HUES6 (cell line): ENCODE data around the gene GABPB1.

ENCODE experiments used
- H3K27ac ChIP-seq: 2 replicates; pipeline ENCODE4 v1.7.0; 2013; ENCODE audit warnings: low read depth, mild to moderate bottlenecking, low read length, inconsistent platforms
- H3K27me3 ChIP-seq: 2 replicates; pipeline ENCODE4 v1.6.1; 2013; ENCODE audit warnings: low read length; ENCODE audit not compliant: control insufficient read depth, insufficient read depth
- H3K36me3 ChIP-seq: 2 replicates; pipeline ENCODE4 v1.6.1; 2013; ENCODE audit warnings: low read length; ENCODE audit not compliant: control insufficient read depth, insufficient read depth
- H3K4me1 ChIP-seq: 2 replicates; pipeline ENCODE4 v1.6.1; 2013; ENCODE audit warnings: low read length; ENCODE audit not compliant: control insufficient read depth, insufficient read depth
- H3K4me3 ChIP-seq: 2 replicates; pipeline ENCODE4 v1.5.1; 2013; ENCODE audit warnings: low read depth, low read length
- H3K9ac ChIP-seq: one replicate; pipeline ENCODE4 v1.6.1; 2013; ENCODE audit warnings: mild to moderate bottlenecking, low read length
- H3K9me3 ChIP-seq: 2 replicates; pipeline ENCODE4 v1.6.1; 2013; ENCODE audit warnings: low read depth, low read length; ENCODE audit not compliant: control insufficient read depth, insufficient read depth

Gene GABPB1

GRCh38 chr15:50256188-50257041 lies 98.6 kb downstream of the GABPB1 start:
- Histone ChIP-seq H3K9me3 (no peaks in the 10 kb centered on the region), H3K4me1 (no peaks in the 10 kb centered on the region), H3K4me3 (no peak overlapping the region), H3K36me3 (no peaks in the 10 kb centered on the region), H3K27ac (no peak overlapping the region), H3K27me3 (no peaks in the 10 kb centered on the region), H3K9ac (no peak overlapping the region)

- H3K27ac ChIP-seq = no peak overlapping the region
- H3K36me3 ChIP-seq = no peaks in the 10 kb centered on the region
- no peak overlapping the region for H3K4me3 ChIP-seq
- 0 out of 2 replicates have a peak, but pooled peaks cover 6% of the 10 kb centered on the region for H3K4me1 ChIP-seq
- H3K9me3 ChIP-seq = no peaks in the 10 kb centered on the region
- no peaks in the 10 kb centered on the region for H3K27me3 ChIP-seq
- no peak overlapping the region for H3K9ac ChIP-seq
These were observed 102.4 kb downstream of the GABPB1 start for GRCh38 chr15:50252556-50252955.

GRCh38 chr15:50251638-50252182 lies 103.3 kb downstream of the GABPB1 start:
- H3K27ac ChIP-seq = no peak overlapping the region

GRCh38 chr15:50250760-50251394 lies 104.1 kb downstream of the GABPB1 start:
- Histone ChIP-seq H3K27me3 (no peaks in the 10 kb centered on the region), H3K9ac (no peak overlapping the region), H3K9me3 (no peaks in the 10 kb centered on the region), H3K4me3 (no peak overlapping the region), H3K4me1 (0 out of 2 replicates have a peak, but pooled peaks cover 7% of the 10 kb centered on the region), H3K27ac (no peak overlapping the region), H3K36me3 (no peaks in the 10 kb centered on the region)

More at GRCh38 chr15:50251638-50252182, 103.3 kb downstream of the GABPB1 start:
- Histone ChIP-seq H3K36me3 (no peaks in the 10 kb centered on the region), H3K9ac (no peak overlapping the region), H3K4me3 (no peak overlapping the region), H3K9me3 (no peaks in the 10 kb centered on the region), H3K4me1 (0 out of 2 replicates have a peak, but pooled peaks cover 7% of the 10 kb centered on the region), H3K27me3 (no peaks in the 10 kb centered on the region)

GRCh38 chr15:50249704-50250103 lies 105.3 kb downstream of the GABPB1 start:
- Histone ChIP-seq H3K9ac (no peak overlapping the region), H3K36me3 (no peaks in the 10 kb centered on the region), H3K27ac (no peak overlapping the region), H3K27me3 (no peaks in the 10 kb centered on the region), H3K9me3 (no peaks in the 10 kb centered on the region), H3K4me1 (0 out of 2 replicates have a peak, but pooled peaks cover 7% of the 10 kb centered on the region), H3K4me3 (no peak overlapping the region)

GRCh38 chr15:50248994-50249582 lies 105.9 kb downstream of the GABPB1 start:
- Histone ChIP-seq H3K36me3 (no peaks in the 10 kb centered on the region), H3K4me1 (0 out of 2 replicates have a peak, but pooled peaks cover 7% of the 10 kb centered on the region), H3K27ac (no peak overlapping the region), H3K9me3 (no peaks in the 10 kb centered on the region), H3K27me3 (no peaks in the 10 kb centered on the region), H3K4me3 (no peak overlapping the region), H3K9ac (no peak overlapping the region)

GRCh38 chr15:50247819-50248655 lies 107.0 kb downstream of the GABPB1 start:
- Histone ChIP-seq H3K9me3 (no peaks in the 10 kb centered on the region), H3K9ac (no peak overlapping the region), H3K27ac (no peak overlapping the region), H3K4me1 (0 out of 2 replicates have a peak, but pooled peaks cover 7% of the 10 kb centered on the region), H3K4me3 (no peak overlapping the region), H3K36me3 (no peaks in the 10 kb centered on the region), H3K27me3 (no peaks in the 10 kb centered on the region)

- no peak overlapping the region for H3K27ac ChIP-seq
- no peaks in the 10 kb centered on the region for H3K27me3 ChIP-seq
- no peak overlapping the region for H3K4me3 ChIP-seq
- no peak overlapping the region for H3K9ac ChIP-seq
- no peaks in the 10 kb centered on the region for H3K36me3 ChIP-seq
- H3K4me1 ChIP-seq = 0 out of 2 replicates have a peak, but pooled peaks cover 7% of the 10 kb centered on the region
- no peaks in the 10 kb centered on the region for H3K9me3 ChIP-seq
These were observed 108.4 kb downstream of the GABPB1 start for GRCh38 chr15:50246631-50247030.

GRCh38 chr15:50244959-50245624 lies 109.9 kb downstream of the GABPB1 start:
- H3K9ac ChIP-seq = no peak overlapping the region
- H3K4me3 ChIP-seq = no peak overlapping the region
- H3K36me3 ChIP-seq = no peaks in the 10 kb centered on the region
- H3K27ac ChIP-seq = no peak overlapping the region
- H3K9me3 ChIP-seq = no peaks in the 10 kb centered on the region
- H3K4me1 ChIP-seq = 0 out of 2 replicates have a peak, but pooled peaks cover 7% of the 10 kb centered on the region
- H3K27me3 ChIP-seq = no peaks in the 10 kb centered on the region

GRCh38 chr15:50244153-50244552 lies 110.8 kb downstream of the GABPB1 start:
- Histone ChIP-seq H3K4me1 (0 out of 2 replicates have a peak, but pooled peaks cover 7% of the 10 kb centered on the region), H3K27me3 (no peaks in the 10 kb centered on the region), H3K4me3 (no peak overlapping the region), H3K36me3 (no peaks in the 10 kb centered on the region), H3K27ac (no peak overlapping the region), H3K9ac (no peak overlapping the region), H3K9me3 (no peaks in the 10 kb centered on the region)
